Spleen (tissue), 7 donors: Measurements from ENCODE around the gene CLCN3.

Experiments
- POLR2A ChIP-seq, 3 donors: fragments of 450-650 bp; IDR thresholded peaks; one replicate each; pipeline ENCODE4 v1.5.1; 2017; ENCODE audit warnings: antibody characterized with exemption in 3 of 3, mild to moderate bottlenecking in 1 of 3
- POLR2AphosphoS5 ChIP-seq, 3 donors: sonication (generic); formaldehyde crosslinking; IDR thresholded peaks; one replicate each; pipeline ENCODE4 v1.5.1; 2017; ENCODE audit warnings: antibody characterized with exemption in 3 of 3
- TF ChIP-seq, protein P1 (sequence below), 11 experiments: fragments of 200-600 bp in 7 of 11; fragments of 450-650 bp in 4 of 11; sonication (generic) in 4 of 11; IDR thresholded peaks in 8 of 11; conservative IDR thresholded peaks in 3 of 11; 1 replicate in 7 of 11; 2 replicates in 4 of 11; pipeline versions ENCODE4 v1.4.0 to v1.8.0; 2016 to 2021; ENCODE audit warnings: antibody characterized with exemption in 11 of 11, inconsistent platforms in 4 of 11, mild to moderate bottlenecking in 1 of 11
- donor health status: DM: no; HTN: no; CAD: no; lungs with moderate emphysema.
- donor health status: DM: no; HTN: no; CAD: no.
- donor health status: DM: no; HTN: no; CAD: no.

DNA sequence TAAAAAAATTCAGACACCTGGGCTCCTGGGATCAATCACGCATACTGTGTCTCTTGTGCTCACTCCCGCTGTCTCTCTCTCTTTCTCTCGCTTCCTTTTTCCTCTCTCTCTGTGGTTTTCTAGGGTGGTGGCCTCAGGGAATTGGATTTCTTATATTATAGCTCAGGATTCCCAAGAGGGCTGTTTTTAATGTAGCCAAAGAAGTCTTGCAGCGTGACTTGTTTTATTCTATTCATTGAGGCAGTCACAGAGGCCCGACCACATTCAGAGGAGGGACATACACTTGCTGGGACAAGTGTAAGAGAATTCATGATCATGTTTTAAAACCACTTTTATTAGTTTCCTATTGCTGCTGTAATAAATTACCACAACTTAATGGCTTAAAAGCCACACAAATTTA, 78.0 kb downstream of the CLCN3 start:
- TF ChIP-seq, protein P1, sequence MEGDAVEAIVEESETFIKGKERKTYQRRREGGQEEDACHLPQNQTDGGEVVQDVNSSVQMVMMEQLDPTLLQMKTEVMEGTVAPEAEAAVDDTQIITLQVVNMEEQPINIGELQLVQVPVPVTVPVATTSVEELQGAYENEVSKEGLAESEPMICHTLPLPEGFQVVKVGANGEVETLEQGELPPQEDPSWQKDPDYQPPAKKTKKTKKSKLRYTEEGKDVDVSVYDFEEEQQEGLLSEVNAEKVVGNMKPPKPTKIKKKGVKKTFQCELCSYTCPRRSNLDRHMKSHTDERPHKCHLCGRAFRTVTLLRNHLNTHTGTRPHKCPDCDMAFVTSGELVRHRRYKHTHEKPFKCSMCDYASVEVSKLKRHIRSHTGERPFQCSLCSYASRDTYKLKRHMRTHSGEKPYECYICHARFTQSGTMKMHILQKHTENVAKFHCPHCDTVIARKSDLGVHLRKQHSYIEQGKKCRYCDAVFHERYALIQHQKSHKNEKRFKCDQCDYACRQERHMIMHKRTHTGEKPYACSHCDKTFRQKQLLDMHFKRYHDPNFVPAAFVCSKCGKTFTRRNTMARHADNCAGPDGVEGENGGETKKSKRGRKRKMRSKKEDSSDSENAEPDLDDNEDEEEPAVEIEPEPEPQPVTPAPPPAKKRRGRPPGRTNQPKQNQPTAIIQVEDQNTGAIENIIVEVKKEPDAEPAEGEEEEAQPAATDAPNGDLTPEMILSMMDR (IDR thresholded peaks at IDR 0.05 in 8 of 11, conservative IDR thresholded peaks at IDR 0.05 in 3 of 11) = no peak
- TF ChIP-seq POLR2A (IDR thresholded peaks at IDR 0.05) (no peak), POLR2AphosphoS5 (IDR thresholded peaks at IDR 0.05) (no peak)
